HepG2 (cell line): Measurements from ENCODE around the gene PUS1. TPM values are rescaled to one million over a fixed set of nuclear protein-coding genes. Genes with fewer than 3 reads are reported as not detected.
A peak's percentile ranks its signal among the peaks of the same experiment; 100 is the strongest.
"Not testable (repeated sequence)": the region's sequence is repeated elsewhere in the genome, so short reads cannot be mapped to it uniquely, and the experiment has no call there.

Experiments used
- ATAC-seq: fragments of 200-7000 bp; cut with Tn5 transposase; 3 replicates; pipeline ENCODE4 v1.9.1; 2020; ENCODE audit warnings: mild to moderate bottlenecking, moderate library complexity
- BruUV-seq: library from RNA; stranded (reverse); fragments of 400-500 nt; replicated peaks from 2 replicates; lab custom pipeline; 2021; lab: Mats Ljungman, UMichigan
- CTCF ChIA-PET: fragments of 300-600 bp; formaldehyde crosslinking; extraction: SDS; loops from one replicate; lab custom pipeline; 2021; ENCODE audit warnings: low total read pairs, inconsistent platforms, low intra/inter-chr PET ratio; lab: Yijun Ruan, JAX
- POLR2A ChIA-PET: fragments of 350-600 bp; sonication (Branson Sonifier 250); formaldehyde crosslinking; loops from one replicate; lab custom pipeline; 2020; ENCODE audit warnings: antibody characterized with exemption, inconsistent platforms; lab: Yijun Ruan, JAX
- DNase-seq: peaks from one replicate; pipeline ENCODE4 v3.0.0-alpha.2; 2015; ENCODE audit warnings: low spot score
- FAIRE-seq: peaks from 3 replicates; lab custom pipeline; 2011; peaks lifted over from hg19 to GRCh38; lab: Jason Lieb, UNC
- H2AFZ ChIP-seq: one replicate; pipeline ENCODE4 v1.6.1; 2011; ENCODE audit warnings: low read length, inconsistent platforms
- H3K27ac ChIP-seq: fragments of 300-600 bp; 3 replicates; pipeline ENCODE4 v1.8.0; 2011; ENCODE audit warnings: mixed run types, mild to moderate bottlenecking, mixed read lengths, low read length, inconsistent platforms; ENCODE audit not compliant: insufficient read depth; ENCODE audit errors: extremely low read length
- H3K27me3 ChIP-seq, 2 experiments: fragments of 200-600 bp in 1 of 2; 2 replicates in 1 of 2; 3 replicates in 1 of 2; pipeline versions ENCODE4 v1.6.0 to v1.8.0; 2011; ENCODE audit warnings: low read length in 2 of 2, mild to moderate bottlenecking in 2 of 2, moderate library complexity in 2 of 2, inconsistent platforms in 1 of 2; ENCODE audit not compliant: insufficient read depth in 2 of 2, control insufficient read depth in 1 of 2
- H3K36me3 ChIP-seq, 2 experiments: fragments of 200-600 bp in 1 of 2; replicated peaks in 1 of 2; 2 replicates in 1 of 2; 3 replicates in 1 of 2; pipeline versions ENCODE4 v1.5.1 to v1.8.0; 2011; ENCODE audit warnings: low read length in 2 of 2, inconsistent platforms in 1 of 2; ENCODE audit not compliant: insufficient read depth in 2 of 2, control insufficient read depth in 1 of 2
- H3K4me1 ChIP-seq: 2 replicates; pipeline ENCODE4 v1.5.1; 2012; ENCODE audit warnings: low read length, inconsistent platforms; ENCODE audit not compliant: insufficient read depth
- H3K4me2 ChIP-seq: 2 replicates; pipeline ENCODE4 v1.6.0; 2011; ENCODE audit warnings: low read depth, low read length, inconsistent platforms
- H3K4me3 ChIP-seq, 3 experiments: fragments of 200-600 bp in 1 of 3; sonication (generic), shearing (Covaris generic) in 1 of 3; replicated peaks in 1 of 3; 2 replicates each; pipeline ENCODE4 v1.5.1; 2011 to 2016; ENCODE audit warnings: low read length in 3 of 3, inconsistent platforms in 2 of 3, low read depth in 2 of 3, mild to moderate bottlenecking in 2 of 3, control low read depth in 1 of 3, mixed read lengths in 1 of 3; ENCODE audit not compliant: insufficient read depth in 1 of 3
- H3K79me2 ChIP-seq: one replicate; pipeline ENCODE4 v1.6.1; 2011; ENCODE audit warnings: low read length, inconsistent platforms; ENCODE audit not compliant: insufficient read depth
- H3K9ac ChIP-seq: 2 replicates; pipeline ENCODE4 v1.6.0; 2011; ENCODE audit warnings: mild to moderate bottlenecking, low read depth, low read length, inconsistent platforms; ENCODE audit not compliant: insufficient read depth
- H3K9me3 ChIP-seq: 2 replicates; pipeline ENCODE4 v1.5.1; 2012; ENCODE audit warnings: mild to moderate bottlenecking, low read length
- H4K20me1 ChIP-seq: 2 replicates; pipeline ENCODE4 v1.6.0; 2011; ENCODE audit warnings: inconsistent platforms, mild to moderate bottlenecking, low read length, moderate library complexity; ENCODE audit not compliant: insufficient read depth
- TFE3 ChIP-seq: IDR thresholded peaks from 2 replicates; pipeline ENCODE4 v1.6.1; 2016
- TOE1 ChIP-seq: sonication (generic); formaldehyde crosslinking; IDR thresholded peaks from 2 replicates; pipeline ENCODE4 v1.4.0; 2020; ENCODE audit warnings: mild to moderate bottlenecking, missing genetic modification reagents
- ZBTB40 ChIP-seq, 2 experiments: fragments of 450-650 bp in 1 of 2; sonication (generic) in 1 of 2; formaldehyde crosslinking in 1 of 2; IDR thresholded peaks; 2 replicates each; pipeline versions ENCODE4 v1.6.1 to v1.8.0; 2016 to 2022; ENCODE audit warnings: antibody characterized with exemption in 1 of 2, mild to moderate bottlenecking in 1 of 2, missing genetic modification reagents in 1 of 2
- ZNF383 ChIP-seq: sonication (generic); formaldehyde crosslinking; IDR thresholded peaks from 2 replicates; pipeline ENCODE4 v1.4.0; 2020; ENCODE audit warnings: missing genetic modification reagents, mild to moderate bottlenecking, borderline replicate concordance
- WGBS: methylation state at CpG from one replicate; pipeline ENCODE4 v1.1.6; 2017; ENCODE audit warnings: low lambda C conversion rate; 5-methylcytosine and 5-hydroxymethylcytosine counted together
- in situ Hi-C: cut with HindIII; loops from 2 replicates; pipeline ENCODE4 v1.10.0; 2017; ENCODE audit warnings: low pct_unique_long_range_greater_than_20kb; ENCODE audit not compliant: extremely low pct_ligation_motif_present
- intact Hi-C: fragments of 100-400 bp; cut with micrococcal nuclease; formaldehyde crosslinking; loops from one replicate; pipeline ENCODE4 v1.10.0; 2022; ENCODE audit not compliant: unreplicated experiment
- polyA plus RNA-seq, 8 experiments: library from polyadenylated mRNA; depleted of rRNA in 3 of 8; stranded (reverse) in 7 of 8; unstranded in 1 of 8; fragments of >200 nt; fragmentation: Illumina TruSeq in 4 of 8; extraction: Trizol in 4 of 8; gene quantifications; 2 replicates each; pipeline versions ENCODE4 v1.2.1 to v1.2.3, GENCODE V29; 2011 to 2016; ENCODE audit warnings: low read depth in 4 of 8, missing spikeins in 1 of 8, mixed read lengths in 1 of 8; ENCODE audit not compliant: insufficient read depth in 1 of 8
- total RNA-seq, 5 experiments: library from RNA; depleted of rRNA; stranded (reverse); fragments of >200 nt; fragmentation: Illumina TruSeq; extraction: Trizol; gene quantifications; 2 replicates each; pipeline ENCODE4 v1.2.3, GENCODE V29; 2016; ENCODE audit warnings: low read depth in 1 of 5

Gene PUS1
- total and polyA plus RNA-seq, 2 of the 13 experiments (the other 11 are each of a cell fraction or from before 2014, with no cell fraction given) = 19.2 to 24.7 TPM

- no peak for TF ChIP-seq TFE3
Observed at GRCh38 chr12:131883521-131883900, 45.6 kb upstream of the PUS1 start (continued).

GRCh38 chr12:131885076-131885475 lies 44.0 kb upstream of the PUS1 start:
- CTCF ChIA-PET, DNase-seq, POLR2A ChIA-PET, BruUV-seq, H2AFZ ChIP-seq, H3K4me2 ChIP-seq, H3K9me3 ChIP-seq, H4K20me1 ChIP-seq, H3K36me3 ChIP-seq, H3K79me2 ChIP-seq, in situ Hi-C loops, intact Hi-C loops, H3K4me3 ChIP-seq, H3K27ac ChIP-seq, FAIRE-seq, H3K9ac ChIP-seq, ATAC-seq: not testable (repeated sequence)
- H3K4me1 ChIP-seq = peaks cover 25% of the 10 kb centered on the region
- 63% methylated on average over 7 of the region's 8 CpGs for WGBS
- H3K27me3 ChIP-seq = peaks cover 0 to 20% of the 10 kb centered on the region in 2 experiments; a peak in 3 of 5 replicates

DNA sequence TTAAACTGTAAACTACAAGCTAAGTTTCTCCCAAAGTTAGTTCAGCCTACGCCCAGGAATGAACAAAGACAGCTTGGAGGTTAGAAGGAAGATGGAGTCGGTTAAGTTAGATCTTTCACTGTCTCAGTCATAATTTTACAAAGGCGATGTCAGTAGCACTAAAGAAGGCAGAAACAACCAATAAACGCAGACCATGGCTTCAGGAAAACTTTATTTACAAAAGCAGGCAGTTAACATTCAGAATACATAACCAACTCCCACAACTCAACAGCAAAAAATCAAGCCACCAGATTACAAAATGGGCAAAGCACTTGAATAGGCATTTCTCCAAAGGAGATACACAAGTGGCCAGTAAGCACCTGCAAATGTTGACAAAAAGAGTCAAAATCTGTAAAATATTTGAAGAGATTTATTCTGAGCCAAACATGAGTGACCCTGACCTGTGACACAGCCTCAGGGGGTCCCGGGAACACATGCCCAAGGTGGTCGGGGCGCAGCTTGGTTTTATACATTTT lies 43.5 kb upstream of the PUS1 start:
- Histone ChIP-seq H3K4me3 (no peak overlapping the region), H3K4me1 (peaks cover 25% of the 10 kb centered on the region), H4K20me1 (no peaks in the 10 kb centered on the region), H2AFZ (no peak overlapping the region), H3K27ac (no peak overlapping the region), H3K79me2 (no peaks in the 10 kb centered on the region), H3K9ac (no peak overlapping the region), H3K36me3 (no peaks in the 10 kb centered on the region), H3K4me2 (no peak overlapping the region), H3K9me3 (no peaks in the 10 kb centered on the region), H3K27me3 (peaks cover 0 to 15% of the 10 kb centered on the region in 2 experiments; a peak in 3 of 5 replicates)
- ATAC-seq (no peak), DNase-seq (no peak), FAIRE-seq (no peak)
- in situ Hi-C loops (no loop called here), intact Hi-C loops (no loop called here)
- CTCF ChIA-PET = no interaction called here
- 56% methylated on average over 7 of the region's 7 CpGs for WGBS
- no TSS peak for BruUV-seq
- POLR2A ChIA-PET = interaction anchor here (0.6 kb wide), 1 partner anchor 43 kb away, joined by 3 read pairs; no protein-coding TSS in a partner anchor
- peak; percentile 28; the same call in 1 of the 2 replicates for TF ChIP-seq ZBTB40 (IDR thresholded peaks at IDR 0.05)
- no peak for TF ChIP-seq ZBTB40 (CRISPR knock-in tag; IDR thresholded peaks at IDR 0.05)
- no peak for TF ChIP-seq TOE1
- TF ChIP-seq ZNF383 (CRISPR knock-in tag) = no peak
